Natural killer cell (primary cell): Measurements from ENCODE around the gene DSC1. TPM values are rescaled to one million over a fixed set of nuclear protein-coding genes. Genes with fewer than 3 reads are reported as not detected.

ENCODE experiments used
- ATAC-seq, 3 donors: fragments of 150-1000 bp in 2 of 3; fragments of 200-7000 bp in 1 of 3; cut with Tn5 transposase; 1 replicate in 1 of 3; 2 replicates in 2 of 3; pipeline ENCODE4 v1.10.0; 2021; ENCODE audit warnings: mild to moderate bottlenecking in 2 of 3, moderate library complexity in 2 of 3
- DNase-seq, 2 donors: peaks; one replicate each; pipeline versions ENCODE4 v3.0.0 to v3.0.0-alpha.2; 2013 to 2021; ENCODE audit warnings: mixed read lengths in 1 of 2
- H3K27ac ChIP-seq: one replicate; pipeline ENCODE4 v1.5.1; 2013; ENCODE audit warnings: mild to moderate bottlenecking, low read length
- H3K27me3 ChIP-seq: one replicate; pipeline ENCODE4 v1.6.1; 2013; ENCODE audit warnings: low read length; ENCODE audit not compliant: control insufficient read depth, insufficient read depth
- H3K36me3 ChIP-seq: one replicate; pipeline ENCODE4 v1.6.1; 2013; ENCODE audit warnings: low read length; ENCODE audit not compliant: control insufficient read depth, insufficient read depth
- H3K4me1 ChIP-seq: one replicate; pipeline ENCODE4 v1.6.1; 2013; ENCODE audit warnings: low read length; ENCODE audit not compliant: control insufficient read depth, insufficient read depth
- H3K4me3 ChIP-seq: one replicate; pipeline ENCODE4 v1.5.1; 2013; ENCODE audit warnings: low read length
- H3K9me3 ChIP-seq: one replicate; pipeline ENCODE4 v1.6.1; 2013; ENCODE audit warnings: low read length; ENCODE audit not compliant: control insufficient read depth, insufficient read depth
- H3K27ac Mint-ChIP-seq, 2 donors: one replicate each; pipeline ENCODE4 v1.8.0; 2022; ENCODE audit warnings: mild to moderate bottlenecking in 2 of 2, mixed read lengths in 2 of 2, moderate library complexity in 1 of 2
- H3K27me3 Mint-ChIP-seq, 2 donors: one replicate each; pipeline ENCODE4 v1.8.0; 2022; ENCODE audit warnings: low read depth in 2 of 2, mixed read lengths in 2 of 2
- H3K36me3 Mint-ChIP-seq: one replicate; pipeline ENCODE4 v1.8.0; 2022; ENCODE audit warnings: mixed read lengths
- H3K4me1 Mint-ChIP-seq, 2 donors: one replicate each; pipeline ENCODE4 v1.8.0; 2022; ENCODE audit warnings: mixed read lengths in 2 of 2
- H3K4me3 Mint-ChIP-seq: one replicate; pipeline ENCODE4 v1.8.0; 2022; ENCODE audit warnings: mild to moderate bottlenecking, moderate library complexity, mixed read lengths
- H3K9me3 Mint-ChIP-seq, 2 donors: one replicate each; pipeline ENCODE4 v1.8.0; 2022; ENCODE audit warnings: mixed read lengths in 2 of 2
- WGBS: methylation state at CpG from one replicate; pipeline ENCODE4 v1.1.7; 2013; ENCODE audit warnings: missing lambda C conversion rate; ENCODE audit not compliant: insufficient coverage; 5-methylcytosine and 5-hydroxymethylcytosine counted together
- intact Hi-C: fragments of 100-400 bp; cut with micrococcal nuclease; formaldehyde crosslinking; loops from one replicate; pipeline ENCODE4 v1.14.2; 2022
- total RNA-seq, 4 donors: library from RNA; stranded (reverse); fragments of 120-200 nt in 1 of 4; gene quantifications; one replicate each; pipeline versions ENCODE4 v1.2.3 to v1.2.4, GENCODE V29; 2013 to 2022
- TF ChIP-seq, protein P1 (sequence below): fragments of 200-600 bp; IDR thresholded peaks from one replicate; pipeline ENCODE4 v1.8.0; 2022; ENCODE audit warnings: antibody characterized with exemption

DSC1 gene
- total RNA-seq, 3 donors from 2014 or later (not counting 1 experiment from before 2014, with no cell fraction given) = 0.05 to 0.50 TPM; not detected in 1

DNA sequence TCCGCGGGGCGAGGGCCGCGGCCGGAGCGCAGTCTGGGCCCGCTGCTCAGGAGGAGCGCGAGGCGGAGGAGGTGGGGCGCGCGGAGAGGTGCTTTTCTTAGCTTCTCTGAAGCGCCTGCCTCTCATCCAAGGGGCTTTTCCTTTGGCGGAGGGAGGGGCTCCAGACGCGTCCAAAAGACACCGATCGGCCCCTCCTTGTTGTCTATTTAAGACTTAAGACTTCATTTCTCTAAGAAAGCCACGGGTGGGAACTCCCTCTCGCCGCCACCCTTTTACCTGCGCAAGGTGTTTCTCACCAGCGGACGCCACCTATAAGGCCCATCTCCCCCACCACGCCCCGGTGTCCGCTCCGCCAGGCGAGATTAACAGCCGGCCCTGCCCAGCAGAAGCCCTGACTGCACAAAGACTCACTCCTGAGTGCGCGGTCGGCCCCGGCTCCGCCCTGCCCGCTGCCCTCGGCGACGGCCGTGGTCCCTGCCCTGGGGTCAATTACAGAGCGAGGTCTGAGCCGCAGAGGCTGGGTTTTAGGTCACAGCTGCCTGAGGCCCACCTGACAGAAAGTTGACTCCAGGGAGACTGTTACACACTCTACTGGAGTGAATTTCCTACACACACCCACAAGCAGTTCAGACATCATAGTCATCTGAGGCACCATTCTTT lies 60.5 kb downstream of the DSC1 start, which contains the start of gene DSC2:
TSS of gene DSC2 (minus strand) at position 397 of the 660 bp plus-strand sequence. CDS start 450 bp downstream, outside the sequence.
- 13% methylated on average over 44 of the region's 44 CpGs for WGBS
- Histone ChIP-seq H3K27ac (no peak within 1 kb of the TSS), H3K36me3 (no peaks in the 10 kb centered on the region), H3K27me3 (peaks cover 8% of the 10 kb centered on the region), H3K4me1 (no peaks in the 10 kb centered on the region), H3K4me3 (no peak within 1 kb of the TSS), H3K9me3 (no peaks in the 10 kb centered on the region)
- Mint-ChIP-seq H3K27ac (no peak within 1 kb of the TSS), H3K4me1 (no peaks in the 10 kb centered on the region), H3K36me3 (peaks cover 17% of the 10 kb centered on the region), H3K9me3 (peaks cover 2% of the 10 kb centered on the region in 2 donors), H3K4me3 (no peak within 1 kb of the TSS), H3K27me3 (peaks cover 18 to 34% of the 10 kb centered on the region in 2 donors)
- DNase-seq = no peak
- ATAC-seq = no peak
- intact Hi-C loops = loop anchor here (10.0 kb wide), 1 partner anchor 53 kb away; no protein-coding TSS in a partner anchor
- TF ChIP-seq, protein P1, sequence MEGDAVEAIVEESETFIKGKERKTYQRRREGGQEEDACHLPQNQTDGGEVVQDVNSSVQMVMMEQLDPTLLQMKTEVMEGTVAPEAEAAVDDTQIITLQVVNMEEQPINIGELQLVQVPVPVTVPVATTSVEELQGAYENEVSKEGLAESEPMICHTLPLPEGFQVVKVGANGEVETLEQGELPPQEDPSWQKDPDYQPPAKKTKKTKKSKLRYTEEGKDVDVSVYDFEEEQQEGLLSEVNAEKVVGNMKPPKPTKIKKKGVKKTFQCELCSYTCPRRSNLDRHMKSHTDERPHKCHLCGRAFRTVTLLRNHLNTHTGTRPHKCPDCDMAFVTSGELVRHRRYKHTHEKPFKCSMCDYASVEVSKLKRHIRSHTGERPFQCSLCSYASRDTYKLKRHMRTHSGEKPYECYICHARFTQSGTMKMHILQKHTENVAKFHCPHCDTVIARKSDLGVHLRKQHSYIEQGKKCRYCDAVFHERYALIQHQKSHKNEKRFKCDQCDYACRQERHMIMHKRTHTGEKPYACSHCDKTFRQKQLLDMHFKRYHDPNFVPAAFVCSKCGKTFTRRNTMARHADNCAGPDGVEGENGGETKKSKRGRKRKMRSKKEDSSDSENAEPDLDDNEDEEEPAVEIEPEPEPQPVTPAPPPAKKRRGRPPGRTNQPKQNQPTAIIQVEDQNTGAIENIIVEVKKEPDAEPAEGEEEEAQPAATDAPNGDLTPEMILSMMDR = no peak

DNA sequence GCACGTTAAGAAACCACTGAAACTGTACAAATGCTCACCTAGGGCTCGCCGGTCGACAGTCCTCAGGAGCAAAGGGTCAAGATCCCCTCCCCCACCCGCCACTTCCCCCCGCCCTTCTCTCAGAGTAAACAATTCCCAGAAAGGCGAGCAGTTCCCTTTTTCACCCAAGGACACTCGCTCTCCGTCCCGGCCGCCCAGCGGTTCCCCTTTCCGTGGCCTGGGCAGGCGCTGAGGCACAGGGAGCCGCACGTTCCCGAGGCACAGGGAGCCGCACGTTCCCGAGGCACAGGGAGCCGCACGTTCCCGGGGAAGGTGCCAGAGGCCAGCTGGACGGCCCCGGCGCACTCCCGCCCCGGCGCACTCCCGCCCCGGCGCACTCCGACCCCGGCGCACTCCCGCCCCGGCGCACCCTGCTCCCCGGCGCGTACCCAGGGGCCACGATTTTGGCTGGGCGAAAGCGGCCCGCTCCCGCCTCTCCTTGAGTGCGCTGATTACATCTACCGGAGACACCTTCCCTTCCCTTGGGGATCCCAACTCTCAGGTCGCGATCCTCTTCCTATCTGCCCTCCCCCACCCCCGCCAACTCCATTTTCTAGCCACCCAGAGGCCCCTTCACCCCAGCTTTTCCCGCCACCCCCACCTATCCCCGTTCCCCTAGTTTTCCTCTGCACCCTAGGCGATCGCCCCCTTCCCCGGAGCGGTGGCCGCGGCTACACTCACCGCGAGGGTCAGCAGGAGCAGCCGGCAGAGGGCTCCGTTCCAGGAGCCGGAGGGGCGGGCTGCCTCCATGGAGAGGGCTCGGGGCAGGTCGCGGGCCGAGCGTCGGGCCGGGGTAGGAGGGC lies 61.3 kb downstream of the DSC1 start:
- WGBS = 3% methylated on average over 72 of the region's 72 CpGs
- Histone ChIP-seq H3K4me1 (no peaks in the 10 kb centered on the region), H3K9me3 (no peaks in the 10 kb centered on the region), H3K36me3 (no peaks in the 10 kb centered on the region), H3K4me3 (no peak overlapping the region), H3K27me3 (peaks cover 8% of the 10 kb centered on the region), H3K27ac (no peak overlapping the region)
- intact Hi-C loops = loop anchor here (10.0 kb wide), 1 partner anchor 53 kb away; no protein-coding TSS in a partner anchor
- ATAC-seq = no peak
- H3K27me3 Mint-ChIP-seq = peaks cover 18 to 34% of the 10 kb centered on the region in 2 donors
- no peak overlapping the region for H3K4me3 Mint-ChIP-seq
- no peak overlapping the region for H3K27ac Mint-ChIP-seq
- TF ChIP-seq, protein P1 = no peak
- DNase-seq = no peak
- H3K4me1 Mint-ChIP-seq = no peaks in the 10 kb centered on the region
- peaks cover 17% of the 10 kb centered on the region for H3K36me3 Mint-ChIP-seq
- peaks cover 2 to 6% of the 10 kb centered on the region in 2 donors for H3K9me3 Mint-ChIP-seq

DNA sequence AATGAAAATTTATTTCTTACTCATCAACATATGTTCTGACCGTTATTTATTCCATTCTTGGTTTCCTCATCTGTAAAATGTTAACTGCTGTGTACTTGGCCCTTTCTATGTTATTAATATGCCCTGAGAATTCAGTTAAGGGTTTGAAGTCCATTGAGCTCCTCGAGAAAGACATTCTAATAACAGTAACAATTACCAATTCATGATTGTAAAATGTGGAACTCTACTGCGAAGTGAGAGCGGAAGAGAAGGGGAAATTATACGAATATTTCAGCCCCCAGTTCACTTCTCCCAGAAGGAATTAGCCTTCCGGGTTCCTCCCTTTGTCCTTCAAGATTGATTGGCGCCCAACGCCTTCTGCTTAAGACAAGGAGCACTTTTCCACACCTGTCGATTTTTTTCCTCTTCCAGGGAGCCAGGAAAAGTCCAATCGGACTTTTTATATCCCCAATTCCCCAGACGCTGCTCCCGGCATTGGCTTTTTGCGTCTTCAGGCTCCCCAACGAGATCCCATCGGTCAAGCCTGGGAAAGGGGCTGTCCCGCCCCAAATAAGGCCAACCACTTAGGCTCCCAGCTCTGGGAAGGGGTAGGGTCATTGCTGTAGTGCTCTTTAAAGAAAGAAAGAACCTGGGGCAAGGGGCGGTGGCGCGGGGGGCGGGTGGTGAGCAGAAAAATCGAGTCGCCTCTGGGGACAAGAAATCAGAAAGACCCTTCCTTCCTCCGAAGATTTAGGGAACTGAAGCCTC lies 62.0 kb downstream of the DSC1 start:
- no peak overlapping the region for H3K27ac ChIP-seq
- no peak for ATAC-seq
- TF ChIP-seq, protein P1 = no peak
- peaks cover 3 to 6% of the 10 kb centered on the region in 2 donors for H3K9me3 Mint-ChIP-seq
- no peaks in the 10 kb centered on the region for H3K36me3 ChIP-seq
- no peak overlapping the region for H3K4me3 Mint-ChIP-seq
- no peak overlapping the region for H3K27ac Mint-ChIP-seq
- 13% methylated on average over 22 of the region's 23 CpGs for WGBS
- intact Hi-C loops = loop anchor here (10.0 kb wide), 1 partner anchor 54 kb away; no protein-coding TSS in a partner anchor
- H3K27me3 Mint-ChIP-seq = peaks cover 18 to 34% of the 10 kb centered on the region in 2 donors
- H3K9me3 ChIP-seq = no peaks in the 10 kb centered on the region
- no peaks in the 10 kb centered on the region for H3K4me1 ChIP-seq
- H3K4me1 Mint-ChIP-seq = no peaks in the 10 kb centered on the region
- no peak overlapping the region for H3K4me3 ChIP-seq
- peaks cover 8% of the 10 kb centered on the region for H3K27me3 ChIP-seq
- DNase-seq = no peak
- H3K36me3 Mint-ChIP-seq = peaks cover 17% of the 10 kb centered on the region
